Bronchial epithelial cell (primary cell): ENCODE results near the gene CDC25C. TPM values are rescaled to one million over a fixed set of nuclear protein-coding genes. Genes with fewer than 3 reads are reported as not detected.

ENCODE experiments used
- DNase-seq: peaks from one replicate; pipeline ENCODE4 v3.0.0-alpha.2; 2010; ENCODE audit warnings: low read depth
- FAIRE-seq: peaks from 2 replicates; lab custom pipeline; 2011; peaks lifted over from hg19 to GRCh38; lab: Jason Lieb, UNC
- H3K27me3 ChIP-seq: 2 replicates; pipeline ENCODE4 v1.5.1; 2011; ENCODE audit warnings: low read length; ENCODE audit not compliant: control insufficient read depth, insufficient read depth
- H3K36me3 ChIP-seq: 2 replicates; pipeline ENCODE4 v1.5.1; 2011; ENCODE audit warnings: low read length; ENCODE audit not compliant: control insufficient read depth, insufficient read depth
- H3K4me3 ChIP-seq: 2 replicates; pipeline ENCODE4 v1.5.1; 2011; ENCODE audit warnings: mild to moderate bottlenecking, low read depth, low read length, control low read depth
- CTCF ChIP-seq: IDR thresholded peaks from 2 replicates; pipeline ENCODE4 v1.5.1; 2011; ENCODE audit warnings: mild to moderate bottlenecking, moderate library complexity, low read length, control low read depth, inconsistent platforms; ENCODE audit not compliant: insufficient read depth, severe bottlenecking
- total RNA-seq: library from RNA; depleted of rRNA; stranded (reverse); fragments of >200 nt; gene quantifications from 2 replicates; pipeline ENCODE4 v1.2.1, GENCODE V29; 2014

Gene CDC25C
- 0.26 TPM in 2 replicates for total RNA-seq

DNA sequence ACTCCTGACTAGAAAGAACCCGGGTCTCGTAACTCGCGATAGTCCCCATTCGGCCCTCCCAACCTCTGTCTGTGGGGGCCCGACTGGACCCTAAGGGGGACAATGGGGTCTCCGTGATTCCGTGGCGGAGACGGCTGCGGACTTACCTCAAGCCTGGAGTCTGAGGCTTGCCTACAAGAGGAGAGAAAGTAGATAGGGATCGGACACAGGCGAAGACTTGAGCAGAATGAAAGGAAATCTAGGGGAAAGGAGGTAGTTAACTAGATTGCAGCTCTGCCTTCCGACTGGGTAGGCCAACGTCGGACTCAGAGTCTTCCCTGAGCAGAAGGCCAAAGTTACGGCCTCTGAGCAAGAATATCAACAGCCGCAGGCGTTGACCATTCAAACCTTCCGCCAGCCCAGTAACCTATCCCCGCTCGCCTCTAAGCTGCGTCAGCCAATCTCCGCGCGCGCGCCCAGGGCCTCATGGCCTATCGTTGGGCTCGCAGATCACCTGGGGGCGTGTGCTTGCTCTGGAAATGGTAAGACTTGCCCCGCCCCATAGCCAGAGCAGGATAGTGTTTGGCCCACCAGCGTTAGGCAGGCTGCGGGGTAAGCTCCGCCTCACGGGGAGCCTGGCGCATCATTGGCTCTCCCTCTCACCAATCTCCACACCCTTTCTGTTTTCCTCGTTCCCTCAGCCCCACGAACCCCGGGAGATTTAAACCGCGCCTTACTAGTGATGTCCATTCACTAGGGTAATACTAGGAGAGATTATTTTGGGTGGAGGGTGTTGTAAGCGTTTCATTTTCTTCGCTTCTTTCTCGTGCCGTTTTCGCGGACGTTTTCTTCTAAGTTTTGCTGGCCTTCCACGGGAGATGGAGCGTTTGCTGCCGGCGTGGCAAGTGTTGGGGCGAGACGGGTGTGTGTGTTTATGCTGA lies at the start of gene CDC25C:
Gene CDC25C (minus strand): TSS at position 356 of the 920 bp plus-strand sequence. CDS start 624 bp downstream, outside the sequence.
- Histone ChIP-seq H3K27me3 (no peaks in the 10 kb centered on the region), H3K36me3 (no peaks in the 10 kb centered on the region), H3K4me3 (peak within 1 kb of the TSS; percentile 49)
- FAIRE-seq (no peak), DNase-seq (peak; percentile 98)
- no peak for TF ChIP-seq CTCF

- DNase-seq (no peak), FAIRE-seq (no peak)
- no peak overlapping the region for H3K4me3 ChIP-seq
- H3K27me3 ChIP-seq, result no peaks in the 10 kb centered on the region
- H3K36me3 ChIP-seq, result peaks cover 6% of the 10 kb centered on the region
- TF ChIP-seq CTCF, result no peak
Observed at GRCh38 chr5:138372653-138373052, 41.0 kb upstream of the CDC25C start.

- H3K4me3 ChIP-seq, result no peak overlapping the region
- H3K27me3 ChIP-seq, result no peaks in the 10 kb centered on the region
- TF ChIP-seq CTCF, result no peak
- DNase-seq (no peak), FAIRE-seq (no peak)
- peaks cover 2% of the 10 kb centered on the region for H3K36me3 ChIP-seq
Observed at GRCh38 chr5:138372225-138372624, 40.6 kb upstream of the CDC25C start.

DNA sequence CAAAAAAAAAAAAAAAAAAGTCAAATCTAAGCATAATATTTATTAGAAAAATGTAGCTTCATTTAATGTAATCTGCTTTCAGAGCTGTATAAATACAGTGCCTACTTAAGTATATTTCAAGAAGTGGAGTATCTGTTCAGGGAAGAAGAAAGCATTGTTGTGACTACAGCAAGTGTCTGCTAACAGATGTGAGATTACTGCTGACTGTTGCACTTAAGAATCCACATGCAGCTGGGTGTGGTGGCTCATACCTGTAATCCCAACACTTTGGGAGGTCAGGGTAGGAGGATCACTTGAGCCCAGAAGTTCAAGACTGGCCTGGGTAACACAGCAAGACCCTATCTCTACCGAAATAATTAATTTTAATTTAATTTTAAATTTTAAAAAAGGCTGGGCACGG lies 39.9 kb upstream of the CDC25C start:
- Histone ChIP-seq H3K36me3 (peaks cover 2% of the 10 kb centered on the region), H3K4me3 (no peak overlapping the region), H3K27me3 (no peaks in the 10 kb centered on the region)
- TF ChIP-seq CTCF, result no peak
- FAIRE-seq (no peak), DNase-seq (no peak)

DNA sequence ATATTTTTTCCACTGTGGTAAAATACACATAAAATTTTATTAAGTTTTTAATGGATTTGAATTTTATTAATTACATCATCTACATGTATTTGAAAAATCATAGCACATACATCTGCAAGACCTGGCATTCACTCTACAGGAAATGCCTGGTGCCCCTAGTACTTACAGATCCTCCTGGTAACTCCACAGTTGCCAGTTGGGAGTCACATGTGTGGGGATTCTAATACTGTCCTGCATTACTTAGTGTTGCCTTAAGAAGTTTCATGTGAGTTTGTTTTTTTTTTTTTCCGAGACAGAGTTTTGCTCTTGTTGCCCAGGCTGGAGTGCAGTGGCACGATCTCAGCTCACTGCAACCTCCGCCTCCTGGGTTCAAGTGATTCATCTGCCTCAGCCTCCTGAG lies 38.9 kb upstream of the CDC25C start:
- H3K4me3 ChIP-seq, result no peak overlapping the region
- DNase-seq, result no peak
- H3K27me3 ChIP-seq, result no peaks in the 10 kb centered on the region
- no peak for TF ChIP-seq CTCF
- peaks cover 2% of the 10 kb centered on the region for H3K36me3 ChIP-seq
- FAIRE-seq, result no peak
